ENCODE results near the gene DPH1. TPM values are rescaled to one million over a fixed set of nuclear protein-coding genes. Genes with fewer than 3 reads are reported as not detected.

DPH1 gene
- total and polyA plus RNA-seq, 7 donors = 7.2 to 60.1 (median 27.6) TPM

- DNase-seq = peak; percentile 91
- H3K36me3 ChIP-seq = peaks cover 0 to 5% (median 0%) of the 10 kb centered on the region in 4 donors
- WGBS, 2 donors = 1 to 2% methylated on average over 72 of the region's 72 CpGs
- H3K27ac ChIP-seq = peak within 1 kb of the TSS; percentile 88 to 92 (median 91)
- no peaks in the 10 kb centered on the region for H3K9me3 ChIP-seq
- peak; percentile 49 to 57 for TF ChIP-seq POLR2A (IDR thresholded peaks at IDR 0.05)
- peak; percentile 58 to 92 (median 88) for TF ChIP-seq POLR2AphosphoS5 (IDR thresholded peaks at IDR 0.05)
- TF ChIP-seq CTCF (IDR thresholded peaks at IDR 0.05) = peak; percentile 29 to 97 (median 78)
- no peak for TF ChIP-seq EP300 (IDR thresholded peaks at IDR 0.05)
- peaks cover 5 to 56% (median 10%) of the 10 kb centered on the region in 3 donors for H3K27me3 ChIP-seq
- H3K4me1 ChIP-seq = peaks cover 0 to 75% (median 65%) of the 10 kb centered on the region in 4 donors
- H3K4me3 ChIP-seq = peak within 1 kb of the TSS; percentile 42 to 75 (median 64)
- intact Hi-C loops (cut with DNase I) = loop anchor here (1.0 to 5.0 kb wide), 4 partner anchors 118 to 298 kb away; no protein-coding TSS in a partner anchor
Measured at GRCh38 chr17:2054512-2055291, 24.7 kb downstream of the DPH1 start, which contains the start of gene HIC1. HIC1 (plus strand) TSS chr17:2055103; CDS start chr17:2056691, 1,588 bp downstream.

GRCh38 chr17:2055292-2056205, 25.6 kb downstream of the DPH1 start:
- H3K36me3 ChIP-seq = peaks cover 0 to 5% (median 0%) of the 10 kb centered on the region in 4 donors
- no peak for TF ChIP-seq EP300 (IDR thresholded peaks at IDR 0.05)
- TF ChIP-seq POLR2AphosphoS5 (IDR thresholded peaks at IDR 0.05) = no peak
- no peak for TF ChIP-seq POLR2A (IDR thresholded peaks at IDR 0.05)
- TF ChIP-seq CTCF (IDR thresholded peaks at IDR 0.05) = no peak
- H3K4me1 ChIP-seq = peaks cover 0 to 79% (median 70%) of the 10 kb centered on the region in 4 donors
- peak overlapping the region; percentile 88 to 92 (median 91) for H3K27ac ChIP-seq
- peak; percentile 68 for DNase-seq
- 1% methylated on average over 113 of the region's 113 CpGs for WGBS, 2 donors
- peaks cover 5 to 51% (median 7%) of the 10 kb centered on the region in 3 donors for H3K27me3 ChIP-seq
- intact Hi-C loops (cut with DNase I) = loop anchor here (2.0 kb wide), 2 partner anchors 117 to 227 kb away; no protein-coding TSS in a partner anchor
- H3K4me3 ChIP-seq = peak overlapping the region; percentile 42 to 75 (median 64)
- H3K9me3 ChIP-seq = no peaks in the 10 kb centered on the region

GRCh38 chr17:2056206-2057174, 26.5 kb downstream of the DPH1 start:
- H3K36me3 ChIP-seq = peaks cover 0 to 12% (median 0%) of the 10 kb centered on the region in 4 donors
- H3K9me3 ChIP-seq = no peaks in the 10 kb centered on the region
- TF ChIP-seq EP300 (IDR thresholded peaks at IDR 0.05) = no peak
- TF ChIP-seq POLR2A (IDR thresholded peaks at IDR 0.05) = no peak
- TF ChIP-seq POLR2AphosphoS5 (IDR thresholded peaks at IDR 0.05) = peak in 1 of 4 donors; percentile 8
- TF ChIP-seq CTCF (IDR thresholded peaks at IDR 0.05) = no peak
- 10 to 12% methylated on average over 85 of the region's 85 CpGs for WGBS, 2 donors
- H3K27me3 ChIP-seq = peaks cover 4 to 42% (median 5%) of the 10 kb centered on the region in 3 donors
- peak overlapping the region; percentile 88 to 92 (median 91) for H3K27ac ChIP-seq
- peaks cover 0 to 79% (median 70%) of the 10 kb centered on the region in 4 donors for H3K4me1 ChIP-seq
- DNase-seq = peak; percentile 75
- peak overlapping the region; percentile 26 to 75 (median 64) for H3K4me3 ChIP-seq
- intact Hi-C loops (cut with DNase I) = no loop called here

Measured in sigmoid colon (tissue), 7 donors.